Measurements from ENCODE around the gene RRAS.

DNA sequence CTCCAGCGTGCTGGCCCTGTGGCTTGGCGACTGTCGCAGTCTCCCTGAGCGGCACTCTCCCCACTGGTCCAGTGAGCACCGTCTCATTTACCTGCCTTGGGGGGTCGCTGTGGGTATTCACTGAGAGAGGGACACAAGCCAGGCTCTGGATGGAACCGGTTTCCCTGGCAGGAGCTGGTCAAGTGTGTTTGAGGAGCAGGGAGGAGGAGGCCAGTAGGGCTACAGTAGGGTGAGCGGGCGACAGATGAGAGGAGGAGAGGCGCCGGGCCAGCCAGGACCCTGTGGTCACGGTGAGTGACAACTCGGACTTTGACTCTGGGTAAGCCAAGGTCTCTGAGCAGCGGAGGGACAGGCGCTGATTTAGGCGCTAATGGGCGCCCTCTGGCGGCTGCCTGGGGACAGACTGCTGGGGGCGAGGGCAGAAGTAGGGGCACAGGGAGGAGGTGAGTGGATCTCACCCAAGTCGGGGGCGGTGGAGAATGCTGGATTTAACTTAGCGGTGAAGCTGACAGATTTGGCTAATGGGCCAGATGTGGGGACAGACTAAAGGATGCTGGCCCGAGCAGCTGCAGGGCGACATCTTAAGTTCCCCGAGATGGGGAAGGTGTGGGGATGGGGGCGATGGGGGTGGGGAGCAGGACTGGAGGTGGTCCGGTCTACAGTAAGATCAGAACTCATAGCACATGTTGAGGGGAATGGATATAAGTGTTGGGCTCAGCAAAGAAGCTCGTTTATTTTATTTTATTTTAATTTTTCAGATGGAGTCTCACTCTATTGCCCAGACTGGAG, 32.4 kb upstream of the RRAS start:
- TF ChIP-seq, protein P1, sequence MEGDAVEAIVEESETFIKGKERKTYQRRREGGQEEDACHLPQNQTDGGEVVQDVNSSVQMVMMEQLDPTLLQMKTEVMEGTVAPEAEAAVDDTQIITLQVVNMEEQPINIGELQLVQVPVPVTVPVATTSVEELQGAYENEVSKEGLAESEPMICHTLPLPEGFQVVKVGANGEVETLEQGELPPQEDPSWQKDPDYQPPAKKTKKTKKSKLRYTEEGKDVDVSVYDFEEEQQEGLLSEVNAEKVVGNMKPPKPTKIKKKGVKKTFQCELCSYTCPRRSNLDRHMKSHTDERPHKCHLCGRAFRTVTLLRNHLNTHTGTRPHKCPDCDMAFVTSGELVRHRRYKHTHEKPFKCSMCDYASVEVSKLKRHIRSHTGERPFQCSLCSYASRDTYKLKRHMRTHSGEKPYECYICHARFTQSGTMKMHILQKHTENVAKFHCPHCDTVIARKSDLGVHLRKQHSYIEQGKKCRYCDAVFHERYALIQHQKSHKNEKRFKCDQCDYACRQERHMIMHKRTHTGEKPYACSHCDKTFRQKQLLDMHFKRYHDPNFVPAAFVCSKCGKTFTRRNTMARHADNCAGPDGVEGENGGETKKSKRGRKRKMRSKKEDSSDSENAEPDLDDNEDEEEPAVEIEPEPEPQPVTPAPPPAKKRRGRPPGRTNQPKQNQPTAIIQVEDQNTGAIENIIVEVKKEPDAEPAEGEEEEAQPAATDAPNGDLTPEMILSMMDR (IDR thresholded peaks at IDR 0.05 in 4 of 5, conservative IDR thresholded peaks at IDR 0.05 in 1 of 5), result peak; percentile 60 to 95 (median 89)
- no peak for TF ChIP-seq POLR2A (IDR thresholded peaks at IDR 0.05)
